ENCODE measurements around the gene TMEM161A. TPM values are rescaled to one million over a fixed set of nuclear protein-coding genes. Genes with fewer than 3 reads are reported as not detected.

TMEM161A gene
- polyA plus RNA-seq, 1 donor from 2014 or later: 19.5 TPM

GRCh38 chr19:19096641-19097627 lies 41.3 kb downstream of the TMEM161A start:
- Histone ChIP-seq H3K27ac (ENCODE audit: low read length) (no peak overlapping the region), H3K79me2 (replicated peaks; ENCODE audit: insufficient read depth, low read length) (no peaks in the 10 kb centered on the region), H4K20me1 (ENCODE audit: insufficient read depth) (no peaks in the 10 kb centered on the region), H3K9ac (ENCODE audit: low read length) (no peak overlapping the region), H3F3A (ENCODE audit: insufficient read depth, low read length, poor library complexity, severe bottlenecking) (no peaks in the 10 kb centered on the region), H3K9me2 (ENCODE audit: insufficient read depth, low read length) (no peaks in the 10 kb centered on the region), H3K36me3 (ENCODE audit: insufficient read depth, low read length) (no peaks in the 10 kb centered on the region), H3K9me3 (ENCODE audit: low read length) (no peaks in the 10 kb centered on the region), H3K4me3 (ENCODE audit: low read length) (no peak overlapping the region), H2AFZ (ENCODE audit: low read depth, low read length) (no peak overlapping the region), H3K27me3 (ENCODE audit: insufficient read depth, low read depth, low read length) (no peaks in the 10 kb centered on the region), H3K4me2 (ENCODE audit: low read length) (no peak overlapping the region)
- TF ChIP-seq SMC3 (conservative IDR thresholded peaks at IDR 0.05; ENCODE audit: poor library complexity) (no peak), POLR2AphosphoS5 (IDR thresholded peaks at IDR 0.05) (no peak), EZH2 (IDR thresholded peaks at IDR 0.05; ENCODE audit: borderline replicate concordance, insufficient read depth, low read length, poor library complexity, severe bottlenecking) (no peak), EP300 (conservative IDR thresholded peaks at IDR 0.05; ENCODE audit: poor library complexity, severe bottlenecking) (no peak), MXI1 (conservative IDR thresholded peaks at IDR 0.05; ENCODE audit: poor library complexity, severe bottlenecking) (no peak), RAD21 (conservative IDR thresholded peaks at IDR 0.05) (no peak), TAF1 (IDR thresholded peaks at IDR 0.05; ENCODE audit: low read depth) (no peak)
- TF ChIP-seq, protein P1, sequence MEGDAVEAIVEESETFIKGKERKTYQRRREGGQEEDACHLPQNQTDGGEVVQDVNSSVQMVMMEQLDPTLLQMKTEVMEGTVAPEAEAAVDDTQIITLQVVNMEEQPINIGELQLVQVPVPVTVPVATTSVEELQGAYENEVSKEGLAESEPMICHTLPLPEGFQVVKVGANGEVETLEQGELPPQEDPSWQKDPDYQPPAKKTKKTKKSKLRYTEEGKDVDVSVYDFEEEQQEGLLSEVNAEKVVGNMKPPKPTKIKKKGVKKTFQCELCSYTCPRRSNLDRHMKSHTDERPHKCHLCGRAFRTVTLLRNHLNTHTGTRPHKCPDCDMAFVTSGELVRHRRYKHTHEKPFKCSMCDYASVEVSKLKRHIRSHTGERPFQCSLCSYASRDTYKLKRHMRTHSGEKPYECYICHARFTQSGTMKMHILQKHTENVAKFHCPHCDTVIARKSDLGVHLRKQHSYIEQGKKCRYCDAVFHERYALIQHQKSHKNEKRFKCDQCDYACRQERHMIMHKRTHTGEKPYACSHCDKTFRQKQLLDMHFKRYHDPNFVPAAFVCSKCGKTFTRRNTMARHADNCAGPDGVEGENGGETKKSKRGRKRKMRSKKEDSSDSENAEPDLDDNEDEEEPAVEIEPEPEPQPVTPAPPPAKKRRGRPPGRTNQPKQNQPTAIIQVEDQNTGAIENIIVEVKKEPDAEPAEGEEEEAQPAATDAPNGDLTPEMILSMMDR (IDR thresholded peaks at IDR 0.05; ENCODE audit: poor library complexity, severe bottlenecking): no peak
- TF ChIP-seq, protein P2, sequence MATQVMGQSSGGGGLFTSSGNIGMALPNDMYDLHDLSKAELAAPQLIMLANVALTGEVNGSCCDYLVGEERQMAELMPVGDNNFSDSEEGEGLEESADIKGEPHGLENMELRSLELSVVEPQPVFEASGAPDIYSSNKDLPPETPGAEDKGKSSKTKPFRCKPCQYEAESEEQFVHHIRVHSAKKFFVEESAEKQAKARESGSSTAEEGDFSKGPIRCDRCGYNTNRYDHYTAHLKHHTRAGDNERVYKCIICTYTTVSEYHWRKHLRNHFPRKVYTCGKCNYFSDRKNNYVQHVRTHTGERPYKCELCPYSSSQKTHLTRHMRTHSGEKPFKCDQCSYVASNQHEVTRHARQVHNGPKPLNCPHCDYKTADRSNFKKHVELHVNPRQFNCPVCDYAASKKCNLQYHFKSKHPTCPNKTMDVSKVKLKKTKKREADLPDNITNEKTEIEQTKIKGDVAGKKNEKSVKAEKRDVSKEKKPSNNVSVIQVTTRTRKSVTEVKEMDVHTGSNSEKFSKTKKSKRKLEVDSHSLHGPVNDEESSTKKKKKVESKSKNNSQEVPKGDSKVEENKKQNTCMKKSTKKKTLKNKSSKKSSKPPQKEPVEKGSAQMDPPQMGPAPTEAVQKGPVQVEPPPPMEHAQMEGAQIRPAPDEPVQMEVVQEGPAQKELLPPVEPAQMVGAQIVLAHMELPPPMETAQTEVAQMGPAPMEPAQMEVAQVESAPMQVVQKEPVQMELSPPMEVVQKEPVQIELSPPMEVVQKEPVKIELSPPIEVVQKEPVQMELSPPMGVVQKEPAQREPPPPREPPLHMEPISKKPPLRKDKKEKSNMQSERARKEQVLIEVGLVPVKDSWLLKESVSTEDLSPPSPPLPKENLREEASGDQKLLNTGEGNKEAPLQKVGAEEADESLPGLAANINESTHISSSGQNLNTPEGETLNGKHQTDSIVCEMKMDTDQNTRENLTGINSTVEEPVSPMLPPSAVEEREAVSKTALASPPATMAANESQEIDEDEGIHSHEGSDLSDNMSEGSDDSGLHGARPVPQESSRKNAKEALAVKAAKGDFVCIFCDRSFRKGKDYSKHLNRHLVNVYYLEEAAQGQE (IDR thresholded peaks at IDR 0.05; ENCODE audit: borderline replicate concordance): no peak

GRCh38 chr19:19095691-19096090 lies 42.6 kb downstream of the TMEM161A start:
- no peaks in the 10 kb centered on the region for H3K36me3 ChIP-seq (ENCODE audit: insufficient read depth, low read length)
- TF ChIP-seq MXI1 (conservative IDR thresholded peaks at IDR 0.05; ENCODE audit: poor library complexity, severe bottlenecking) (no peak), EP300 (conservative IDR thresholded peaks at IDR 0.05; ENCODE audit: poor library complexity, severe bottlenecking) (no peak), TAF1 (IDR thresholded peaks at IDR 0.05; ENCODE audit: low read depth) (no peak), POLR2AphosphoS5 (IDR thresholded peaks at IDR 0.05) (no peak), RAD21 (conservative IDR thresholded peaks at IDR 0.05) (no peak), EZH2 (IDR thresholded peaks at IDR 0.05; ENCODE audit: borderline replicate concordance, insufficient read depth, low read length, poor library complexity, severe bottlenecking) (no peak), SMC3 (conservative IDR thresholded peaks at IDR 0.05; ENCODE audit: poor library complexity) (no peak)
- TF ChIP-seq, protein P2 (IDR thresholded peaks at IDR 0.05; ENCODE audit: borderline replicate concordance): no peak
- TF ChIP-seq, protein P1 (IDR thresholded peaks at IDR 0.05; ENCODE audit: poor library complexity, severe bottlenecking): no peak

More at GRCh38 chr19:19095691-19096090, 42.6 kb downstream of the TMEM161A start:
- no peaks in the 10 kb centered on the region for H3F3A ChIP-seq (ENCODE audit: insufficient read depth, low read length, poor library complexity, severe bottlenecking)
- H2AFZ ChIP-seq (ENCODE audit: low read depth, low read length): no peak overlapping the region
- H3K9me2 ChIP-seq (ENCODE audit: insufficient read depth, low read length): no peaks in the 10 kb centered on the region
- H3K27me3 ChIP-seq (ENCODE audit: insufficient read depth, low read depth, low read length): no peaks in the 10 kb centered on the region
- H3K9me3 ChIP-seq (ENCODE audit: low read length): no peaks in the 10 kb centered on the region
- no peak overlapping the region for H3K9ac ChIP-seq (ENCODE audit: low read length)
- H3K79me2 ChIP-seq (replicated peaks; ENCODE audit: insufficient read depth, low read length): no peaks in the 10 kb centered on the region
- no peaks in the 10 kb centered on the region for H4K20me1 ChIP-seq (ENCODE audit: insufficient read depth)
- no peak overlapping the region for H3K4me2 ChIP-seq (ENCODE audit: low read length)
- no peak overlapping the region for H3K4me3 ChIP-seq (ENCODE audit: low read length)
- no peak overlapping the region for H3K27ac ChIP-seq (ENCODE audit: low read length)

Data from neural cell (in vitro differentiated cells).